OCI-LY1 (cell line): ENCODE results near the gene P2RX2.

Experiments
- H2AFZ ChIP-seq: fragments of 200-600 bp; sonication (generic), shearing (Covaris generic); 2 replicates; pipeline ENCODE4 v1.6.0; 2014; ENCODE audit warnings: antibody characterized with exemption, mild to moderate bottlenecking, low read length
- H3F3A ChIP-seq: fragments of 200-600 bp; sonication (generic), shearing (Covaris generic); 2 replicates; pipeline ENCODE4 v1.6.0; 2014; ENCODE audit warnings: mild to moderate bottlenecking, antibody characterized with exemption, low read length, moderate library complexity; ENCODE audit not compliant: insufficient read depth
- H3K27ac ChIP-seq: fragments of 200-600 bp; sonication (generic); 2 replicates; pipeline ENCODE4 v1.5.1; 2014; ENCODE audit warnings: low read length, mixed run types, mild to moderate bottlenecking, low read depth; ENCODE audit not compliant: poor library complexity, severe bottlenecking
- H3K27me3 ChIP-seq: fragments of 200-600 bp; sonication (generic); 2 replicates; pipeline ENCODE4 v1.6.0; 2014; ENCODE audit warnings: antibody characterized with exemption, mild to moderate bottlenecking, low read length, moderate library complexity; ENCODE audit not compliant: insufficient read depth
- H3K36me3 ChIP-seq: fragments of 200-600 bp; sonication (generic); 2 replicates; pipeline ENCODE4 v1.6.1; 2014; ENCODE audit warnings: mild to moderate bottlenecking, antibody characterized with exemption, low read length, moderate library complexity, mixed read lengths; ENCODE audit not compliant: insufficient read depth
- H3K4me1 ChIP-seq: fragments of 200-600 bp; sonication (generic); 2 replicates; pipeline ENCODE4 v1.5.1; 2014; ENCODE audit warnings: mild to moderate bottlenecking, low read length, moderate library complexity; ENCODE audit not compliant: insufficient read depth, severe bottlenecking
- H3K4me2 ChIP-seq: fragments of 200-600 bp; sonication (generic), shearing (Covaris generic); 2 replicates; pipeline ENCODE4 v1.6.1; 2014; ENCODE audit warnings: low read length
- H3K4me3 ChIP-seq: fragments of 200-600 bp; sonication (generic); 2 replicates; pipeline ENCODE4 v1.5.1; 2014; ENCODE audit warnings: low read length, low read depth, mild to moderate bottlenecking, mixed read lengths; ENCODE audit not compliant: poor library complexity, severe bottlenecking
- H3K79me2 ChIP-seq: fragments of 200-600 bp; shearing (Covaris generic); 2 replicates; pipeline ENCODE4 v1.6.1; 2016; ENCODE audit warnings: mixed run types, low read length, mixed read lengths; ENCODE audit not compliant: insufficient read depth
- H3K9ac ChIP-seq: fragments of 200-600 bp; sonication (generic), shearing (Covaris generic); 2 replicates; pipeline ENCODE4 v1.6.1; 2014; ENCODE audit warnings: mild to moderate bottlenecking, low read length, mixed read lengths
- H3K9me2 ChIP-seq: fragments of 200-600 bp; sonication (generic), shearing (Covaris generic); 2 replicates; pipeline ENCODE4 v1.6.1; 2014; ENCODE audit warnings: low read depth, mild to moderate bottlenecking, low read length, mixed read lengths
- H3K9me3 ChIP-seq: fragments of 200-600 bp; shearing (Covaris generic); 2 replicates; pipeline ENCODE4 v1.6.1; 2014; ENCODE audit warnings: low read length, mixed read lengths
- H4K20me1 ChIP-seq: fragments of 200-600 bp; sonication (generic), shearing (Covaris generic); 2 replicates; pipeline ENCODE4 v1.6.0; 2016; ENCODE audit warnings: mild to moderate bottlenecking, low read length; ENCODE audit not compliant: insufficient read depth
- CTCF ChIP-seq: fragments of 200-600 bp; sonication (generic), shearing (Covaris generic); IDR thresholded peaks from 2 replicates; pipeline ENCODE4 v1.5.1; 2017; ENCODE audit warnings: mild to moderate bottlenecking, antibody characterized with exemption, low read length, moderate library complexity, mixed read lengths
- EZH2 ChIP-seq: fragments of 200-600 bp; sonication (generic), shearing (Covaris generic); IDR thresholded peaks from 2 replicates; pipeline ENCODE4 v1.8.0; 2017; ENCODE audit warnings: borderline replicate concordance, mixed run types, mild to moderate bottlenecking, antibody characterized with exemption, low read length, moderate library complexity, mixed read lengths

The P2RX2 gene

GRCh38 chr12:132587781-132588180 lies 30.8 kb upstream of the P2RX2 start:
- TF ChIP-seq CTCF (no peak), EZH2 (no peak)
- no peaks in the 10 kb centered on the region for H3K36me3 ChIP-seq
- no peak overlapping the region for H2AFZ ChIP-seq
- no peak overlapping the region for H3K4me3 ChIP-seq
- H3K27ac ChIP-seq: no peak overlapping the region
- H3K4me1 ChIP-seq: no peaks in the 10 kb centered on the region
- no peak overlapping the region for H3K4me2 ChIP-seq
- H3K9me2 ChIP-seq: no peaks in the 10 kb centered on the region
- no peaks in the 10 kb centered on the region for H3K9me3 ChIP-seq
- no peaks in the 10 kb centered on the region; the same call in 1 of the 2 replicates for H3K27me3 ChIP-seq
- no peak overlapping the region for H3K9ac ChIP-seq
- H4K20me1 ChIP-seq: no peaks in the 10 kb centered on the region
- H3K79me2 ChIP-seq: no peaks in the 10 kb centered on the region
- H3F3A ChIP-seq: no peaks in the 10 kb centered on the region

- no peak for TF ChIP-seq EZH2
- TF ChIP-seq CTCF: no peak
- no peak overlapping the region for H2AFZ ChIP-seq
- no peaks in the 10 kb centered on the region for H4K20me1 ChIP-seq
- H3K27ac ChIP-seq: no peak overlapping the region
- H3K79me2 ChIP-seq: no peaks in the 10 kb centered on the region
- no peaks in the 10 kb centered on the region for H3F3A ChIP-seq
- no peaks in the 10 kb centered on the region; the same call in 1 of the 2 replicates for H3K27me3 ChIP-seq
- H3K9ac ChIP-seq: no peak overlapping the region
- H3K36me3 ChIP-seq: no peaks in the 10 kb centered on the region
- H3K9me3 ChIP-seq: no peaks in the 10 kb centered on the region
- no peaks in the 10 kb centered on the region for H3K9me2 ChIP-seq
- H3K4me1 ChIP-seq: no peaks in the 10 kb centered on the region
- no peak overlapping the region for H3K4me3 ChIP-seq
- H3K4me2 ChIP-seq: no peak overlapping the region
Measured at GRCh38 chr12:132588319-132588718, 30.3 kb upstream of the P2RX2 start.

GRCh38 chr12:132588821-132589669 lies 29.5 kb upstream of the P2RX2 start:
- no peaks in the 10 kb centered on the region for H3F3A ChIP-seq
- H3K36me3 ChIP-seq: no peaks in the 10 kb centered on the region
- no peak overlapping the region for H3K27ac ChIP-seq
- no peaks in the 10 kb centered on the region for H3K9me2 ChIP-seq
- no peaks in the 10 kb centered on the region for H3K4me1 ChIP-seq
- no peak overlapping the region for H2AFZ ChIP-seq
- H3K9me3 ChIP-seq: no peaks in the 10 kb centered on the region
- H3K4me3 ChIP-seq: no peak overlapping the region
- H4K20me1 ChIP-seq: no peaks in the 10 kb centered on the region
- no peak overlapping the region for H3K4me2 ChIP-seq
- TF ChIP-seq CTCF: no peak
- no peak for TF ChIP-seq EZH2
- no peak overlapping the region for H3K9ac ChIP-seq
- no peaks in the 10 kb centered on the region for H3K79me2 ChIP-seq
- H3K27me3 ChIP-seq: no peaks in the 10 kb centered on the region; the same call in 1 of the 2 replicates
